A673 (cell line): ENCODE data around the gene CCDC149. TPM values are rescaled to one million over a fixed set of nuclear protein-coding genes. Genes with fewer than 3 reads are reported as not detected.

Experiments used
- BruUV-seq: library from RNA; stranded (reverse); fragments of 400-500 nt; replicated peaks from 2 replicates; lab custom pipeline; 2021; lab: Mats Ljungman, UMichigan
- CTCF ChIA-PET: fragments of 300-600 bp; sonication (Branson Sonifier 250); formaldehyde crosslinking; loops from one replicate; lab custom pipeline; 2022; ENCODE audit warnings: antibody characterized with exemption; lab: Charles Lee
- POLR2A ChIA-PET: fragments of 300-600 bp; sonication (Branson Sonifier 250); formaldehyde crosslinking; loops from one replicate; lab custom pipeline; 2022; ENCODE audit warnings: antibody characterized with exemption; ENCODE audit not compliant: low non-redundant PET; lab: Charles Lee
- DNase-seq: peaks from one replicate; pipeline ENCODE4 v3.0.0-alpha.2; 2015; ENCODE audit warnings: low spot score
- H3K27ac ChIP-seq: fragments of 200-600 bp; sonication (generic); 2 replicates; pipeline ENCODE4 v1.5.1; 2016; ENCODE audit warnings: mixed run types, low read depth, mild to moderate bottlenecking, mixed read lengths, antibody characterized with exemption, low read length; ENCODE audit not compliant: poor library complexity, severe bottlenecking
- H3K27me3 ChIP-seq: fragments of 200-600 bp; sonication (generic); replicated peaks from 2 replicates; pipeline ENCODE4 v1.6.1; 2017; ENCODE audit warnings: mixed run types, low read depth, mild to moderate bottlenecking, mixed read lengths, antibody characterized with exemption, low read length; ENCODE audit not compliant: insufficient read depth, poor library complexity
- H3K36me3 ChIP-seq: fragments of 200-600 bp; sonication (generic); 2 replicates; pipeline ENCODE4 v1.6.1; 2016; ENCODE audit warnings: mixed run types, mild to moderate bottlenecking, mixed read lengths, antibody characterized with exemption, low read length; ENCODE audit not compliant: insufficient read depth, poor library complexity, severe bottlenecking
- H3K4me1 ChIP-seq: fragments of 200-600 bp; sonication (generic); 2 replicates; pipeline ENCODE4 v1.6.1; 2017; ENCODE audit warnings: mixed run types, mild to moderate bottlenecking, mixed read lengths, antibody characterized with exemption, low read length; ENCODE audit not compliant: insufficient read depth, poor library complexity, severe bottlenecking
- H3K4me3 ChIP-seq: fragments of 200-600 bp; sonication (generic); 2 replicates; pipeline ENCODE4 v1.5.1; 2016; ENCODE audit warnings: low read depth, mixed run types, mild to moderate bottlenecking, mixed read lengths, low read length; ENCODE audit not compliant: poor library complexity, severe bottlenecking
- H3K9me3 ChIP-seq: fragments of 200-600 bp; sonication (generic); 2 replicates; pipeline ENCODE4 v1.6.1; 2016; ENCODE audit warnings: mixed run types, low read depth, mild to moderate bottlenecking, mixed read lengths, antibody characterized with exemption, low read length; ENCODE audit not compliant: poor library complexity, severe bottlenecking
- CTCF ChIP-seq: fragments of 300-800, 200-600 bp; sonication (generic); conservative IDR thresholded peaks from 2 replicates; pipeline ENCODE4 v1.5.1; 2017; ENCODE audit warnings: low read depth, mild to moderate bottlenecking, antibody characterized with exemption, low read length, moderate library complexity, mixed read lengths
- EZH2 ChIP-seq: fragments of 200-600 bp; sonication (generic); IDR thresholded peaks from 2 replicates; pipeline ENCODE4 v1.6.1; 2017; ENCODE audit warnings: borderline replicate concordance, low read depth, mild to moderate bottlenecking, mixed read lengths, antibody characterized with exemption, low read length; ENCODE audit not compliant: poor library complexity, severe bottlenecking
- intact Hi-C: fragments of 100-400 bp; cut with micrococcal nuclease; formaldehyde crosslinking; loops from one replicate; pipeline ENCODE4 v1.10.0; 2022; ENCODE audit not compliant: unreplicated experiment
- total RNA-seq: library from RNA; stranded (reverse); gene quantifications from 2 replicates; pipeline ENCODE4 v1.2.3, GENCODE V29; 2021

The CCDC149 gene
- total RNA-seq, 1 experiment from 2014 or later, result 2.8 TPM

DNA sequence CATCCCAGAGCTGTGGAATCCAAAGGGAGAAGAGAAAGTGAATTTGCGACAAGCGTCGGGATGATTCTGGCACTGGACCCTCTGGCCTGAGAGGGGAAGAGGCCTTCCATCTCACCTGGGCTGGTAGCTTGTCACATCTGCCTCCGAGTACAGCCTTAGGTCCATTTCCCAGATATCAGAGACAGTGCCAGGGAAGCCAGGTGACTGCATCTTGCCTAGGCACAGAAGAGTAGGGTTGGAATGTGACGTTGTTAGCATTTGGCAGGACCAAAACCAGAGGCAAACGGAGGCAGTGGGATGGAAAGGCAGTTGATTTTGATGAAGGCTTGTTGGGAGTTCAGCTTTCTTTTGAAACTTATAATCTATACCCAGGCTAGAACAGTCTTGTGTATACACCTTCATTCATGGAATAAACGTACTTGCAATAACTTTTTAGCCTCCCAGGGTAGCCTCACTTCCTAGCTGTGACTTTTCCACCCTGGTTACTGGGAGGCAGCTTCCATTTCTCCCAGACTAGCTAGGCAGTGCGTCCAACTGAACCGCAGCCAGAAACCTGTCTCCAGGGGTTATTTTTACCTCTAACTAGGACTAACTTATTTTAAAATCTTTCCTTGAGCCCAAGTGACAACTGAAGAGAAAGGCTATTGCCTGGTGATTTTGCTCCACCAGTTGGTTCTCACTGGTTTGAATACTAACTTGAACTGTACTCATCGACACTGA, 111.5 kb downstream of the CCDC149 start:
- POLR2A ChIA-PET, result interaction anchor here (0.6 to 0.7 kb wide), 2 partner anchors 100 to 209 kb away, joined by 3 to 4 read pairs; no protein-coding TSS in a partner anchor
- Histone ChIP-seq H3K27ac (no peak overlapping the region), H3K36me3 (no peaks in the 10 kb centered on the region), H3K27me3 (peaks cover 70% of the 10 kb centered on the region), H3K4me1 (peaks cover 9% of the 10 kb centered on the region), H3K9me3 (no peaks in the 10 kb centered on the region), H3K4me3 (no peak overlapping the region)
- CTCF ChIA-PET, result interaction anchor here (0.9 kb wide), 1 partner anchor 179 kb away, joined by 3 read pairs; no protein-coding TSS in a partner anchor
- BruUV-seq, result no TSS peak
- TF ChIP-seq CTCF (no peak), EZH2 (no peak)
- DNase-seq, result no peak
- intact Hi-C loops, result no loop called here

- ChIA-PET POLR2A (interaction anchor here (0.6 kb wide), 1 partner anchor 210 kb away, joined by 3 read pairs; no protein-coding TSS in a partner anchor), CTCF (interaction anchor here (0.9 kb wide), 1 partner anchor 180 kb away, joined by 3 read pairs; no protein-coding TSS in a partner anchor)
- Histone ChIP-seq H3K4me3 (no peak overlapping the region), H3K27me3 (peaks cover 74% of the 10 kb centered on the region), H3K4me1 (peaks cover 9% of the 10 kb centered on the region), H3K36me3 (no peaks in the 10 kb centered on the region), H3K27ac (no peak overlapping the region), H3K9me3 (no peaks in the 10 kb centered on the region)
- intact Hi-C loops, result no loop called here
- BruUV-seq, result no TSS peak
- TF ChIP-seq CTCF (no peak), EZH2 (no peak)
- DNase-seq, result peak; percentile 22
Observed at GRCh38 chr4:24800325-24800895, 112.4 kb downstream of the CCDC149 start.

GRCh38 chr4:24799544-24800324, 113.1 kb downstream of the CCDC149 start:
- BruUV-seq, result no TSS peak
- no peaks in the 10 kb centered on the region for H3K36me3 ChIP-seq
- H3K27me3 ChIP-seq, result peaks cover 69% of the 10 kb centered on the region
- H3K4me1 ChIP-seq, result peaks cover 9% of the 10 kb centered on the region
- intact Hi-C loops, result no loop called here
- no peaks in the 10 kb centered on the region for H3K9me3 ChIP-seq
- ChIA-PET CTCF (no interaction called here), POLR2A (no interaction called here)
- TF ChIP-seq CTCF, result no peak
- TF ChIP-seq EZH2, result peak; percentile 10
- no peak overlapping the region for H3K27ac ChIP-seq
- no peak overlapping the region for H3K4me3 ChIP-seq
- no peak for DNase-seq
